NB4 (cell line): ENCODE data around the gene CLASP2.

Source experiments
- CTCF ChIP-seq: IDR thresholded peaks from one replicate; pipeline ENCODE4 v1.5.1; 2012; ENCODE audit warnings: low read depth, low read length
- MYC ChIP-seq: IDR thresholded peaks from 2 replicates; pipeline ENCODE4 v1.6.1; 2011; ENCODE audit warnings: low read depth, low read length
- POLR2A ChIP-seq: IDR thresholded peaks from 2 replicates; pipeline ENCODE4 v1.6.1; 2011; ENCODE audit warnings: mild to moderate bottlenecking; ENCODE audit not compliant: insufficient read length; ENCODE audit errors: extremely low read depth

GRCh38 chr3:33453331-33453761 lies 264.7 kb downstream of the CLASP2 start:
- TF ChIP-seq CTCF (no peak), MYC (no peak), POLR2A (no peak)
